Spleen (tissue), 11 donors: ENCODE data around the gene ASB3. TPM values are rescaled to one million over a fixed set of nuclear protein-coding genes. Genes with fewer than 3 reads are reported as not detected.

ENCODE experiments used
- DNase-seq: peaks from one replicate; pipeline ENCODE4 v3.0.0-alpha.2; 2020
- H3K27ac ChIP-seq, 8 donors: fragments of 200-600 bp; sonication (generic) in 7 of 8; 1 replicate in 4 of 8; 2 replicates in 4 of 8; pipeline versions ENCODE4 v1.5.0 to v1.8.0; 2016 to 2021; ENCODE audit warnings: inconsistent platforms in 4 of 8, mild to moderate bottlenecking in 4 of 8, moderate library complexity in 1 of 8
- H3K27me3 ChIP-seq, 7 donors: fragments of 200-600 bp; sonication (generic) in 6 of 7; replicated peaks in 1 of 7; 1 replicate in 4 of 7; 2 replicates in 3 of 7; pipeline versions ENCODE4 v1.5.0 to v1.8.0; 2016 to 2021; ENCODE audit warnings: inconsistent platforms in 3 of 7, mild to moderate bottlenecking in 1 of 7
- H3K36me3 ChIP-seq, 6 donors: fragments of 200-600 bp; sonication (generic) in 5 of 6; 1 replicate in 4 of 6; 2 replicates in 2 of 6; pipeline versions ENCODE4 v1.5.0 to v1.8.0; 2016 to 2021; ENCODE audit warnings: inconsistent platforms in 2 of 6
- H3K4me1 ChIP-seq, 6 donors: fragments of 200-600 bp; sonication (generic) in 5 of 6; 1 replicate in 3 of 6; 2 replicates in 3 of 6; pipeline versions ENCODE4 v1.5.0 to v1.8.0; 2016 to 2021; ENCODE audit warnings: inconsistent platforms in 3 of 6
- H3K4me3 ChIP-seq, 8 donors: fragments of 200-600 bp; sonication (generic) in 7 of 8; 1 replicate in 4 of 8; 2 replicates in 4 of 8; pipeline versions ENCODE4 v1.5.0 to v1.8.0; 2016 to 2021; ENCODE audit warnings: inconsistent platforms in 4 of 8, mild to moderate bottlenecking in 4 of 8, moderate library complexity in 2 of 8
- H3K9me3 ChIP-seq, 8 donors: fragments of 200-600 bp; sonication (generic) in 7 of 8; 1 replicate in 4 of 8; 2 replicates in 4 of 8; pipeline versions ENCODE4 v1.5.0 to v1.8.0; 2016 to 2021; ENCODE audit warnings: inconsistent platforms in 4 of 8
- CTCF ChIP-seq, 11 experiments: fragments of 200-600 bp in 7 of 11; fragments of 450-650 bp in 4 of 11; sonication (generic) in 4 of 11; IDR thresholded peaks in 8 of 11; conservative IDR thresholded peaks in 3 of 11; 1 replicate in 7 of 11; 2 replicates in 4 of 11; pipeline versions ENCODE4 v1.4.0 to v1.8.0; 2016 to 2021; ENCODE audit warnings: antibody characterized with exemption in 11 of 11, inconsistent platforms in 4 of 11, mild to moderate bottlenecking in 1 of 11
- POLR2A ChIP-seq, 3 donors: fragments of 450-650 bp; IDR thresholded peaks; one replicate each; pipeline ENCODE4 v1.5.1; 2017; ENCODE audit warnings: antibody characterized with exemption in 3 of 3, mild to moderate bottlenecking in 1 of 3
- POLR2AphosphoS5 ChIP-seq, 3 donors: sonication (generic); formaldehyde crosslinking; IDR thresholded peaks; one replicate each; pipeline ENCODE4 v1.5.1; 2017; ENCODE audit warnings: antibody characterized with exemption in 3 of 3
- WGBS, 5 donors: extraction: QIAGEN DNeasy Blood & Tissue Kit in 3 of 5; methylation state at CpG; one replicate each; pipeline versions ENCODE4 v1.1.5 to v1.1.7; 2013 to 2018; 5-methylcytosine and 5-hydroxymethylcytosine counted together
- intact Hi-C: fragments of 100-400 bp; cut with DNase I; formaldehyde crosslinking; loops from one replicate; pipeline ENCODE4 v1.15.0; 2023; ENCODE audit warnings: low total_unique reads
- polyA plus RNA-seq, 3 donors: library from polyadenylated mRNA; stranded (reverse); fragments of 200-250 nt; gene quantifications; one replicate each; pipeline ENCODE4 v1.2.1, GENCODE V29; 2013
- total RNA-seq, 7 donors: library from RNA; depleted of rRNA in 3 of 7; stranded (reverse); fragments of >200 nt in 3 of 7; fragmentation: NEBNext Ultra II Directional in 4 of 7; extraction: Animal tissue kit (Norgen Biotek cat#: 25700) in 4 of 7; gene quantifications; one replicate each; pipeline versions ENCODE4 v1.1.0 to v1.2.1, GENCODE V29; 2016 to 2021
- donor health status: healthy with polysubstance abuse.
- donor health status: DM: no; HTN: no; CAD: no; lungs with moderate emphysema.
- donor health status: DM: no; HTN: no; CAD: no.
- donor health status: Bipolar disorder and iron deficiency.
- donor health status: healthy.
- donor health status: DM: no; HTN: no; CAD: no.
- donor health status: DM: yes; HTN: yes; CAD: no.

ASB3 gene
- total and polyA plus RNA-seq, 10 donors: 7.7 to 28.1 (median 20.5) TPM

- Histone ChIP-seq H3K27ac (peak overlapping the region in 1 of 8 donors; percentile 37), H3K9me3 (no peaks in the 10 kb centered on the region), H3K27me3 (no peaks in the 10 kb centered on the region), H3K36me3 (peaks cover 0 to 56% (median 16%) of the 10 kb centered on the region in 6 donors), H3K4me3 (no peak overlapping the region), H3K4me1 (no peaks in the 10 kb centered on the region)
- 64 to 73% (median 70%) methylated on average over 1 of the region's 1 CpG for WGBS, 5 donors
- TF ChIP-seq POLR2AphosphoS5 (IDR thresholded peaks at IDR 0.05) (no peak), CTCF (IDR thresholded peaks at IDR 0.05 in 8 of 11, conservative IDR thresholded peaks at IDR 0.05 in 3 of 11) (no peak), POLR2A (IDR thresholded peaks at IDR 0.05) (no peak)
- DNase-seq: no peak
- intact Hi-C loops: no loop called here
Measured at GRCh38 chr2:53751728-53752127, 35.0 kb downstream of the ASB3 start.

- TF ChIP-seq POLR2A (IDR thresholded peaks at IDR 0.05) (no peak), POLR2AphosphoS5 (IDR thresholded peaks at IDR 0.05) (no peak), CTCF (IDR thresholded peaks at IDR 0.05 in 8 of 11, conservative IDR thresholded peaks at IDR 0.05 in 3 of 11) (no peak)
- peaks cover 0 to 55% (median 12%) of the 10 kb centered on the region in 6 donors for H3K36me3 ChIP-seq
- WGBS, 5 donors: 75 to 87% (median 84%) methylated on average over 4 of the region's 4 CpGs
- DNase-seq: no peak
- peak overlapping the region in 2 of 8 donors; percentile 10 to 37 for H3K27ac ChIP-seq
- H3K4me1 ChIP-seq: no peaks in the 10 kb centered on the region
- intact Hi-C loops: no loop called here
- H3K9me3 ChIP-seq: no peaks in the 10 kb centered on the region
- no peaks in the 10 kb centered on the region for H3K27me3 ChIP-seq
- no peak overlapping the region for H3K4me3 ChIP-seq
Measured at GRCh38 chr2:53750041-53750768, 36.5 kb downstream of the ASB3 start.

DNA sequence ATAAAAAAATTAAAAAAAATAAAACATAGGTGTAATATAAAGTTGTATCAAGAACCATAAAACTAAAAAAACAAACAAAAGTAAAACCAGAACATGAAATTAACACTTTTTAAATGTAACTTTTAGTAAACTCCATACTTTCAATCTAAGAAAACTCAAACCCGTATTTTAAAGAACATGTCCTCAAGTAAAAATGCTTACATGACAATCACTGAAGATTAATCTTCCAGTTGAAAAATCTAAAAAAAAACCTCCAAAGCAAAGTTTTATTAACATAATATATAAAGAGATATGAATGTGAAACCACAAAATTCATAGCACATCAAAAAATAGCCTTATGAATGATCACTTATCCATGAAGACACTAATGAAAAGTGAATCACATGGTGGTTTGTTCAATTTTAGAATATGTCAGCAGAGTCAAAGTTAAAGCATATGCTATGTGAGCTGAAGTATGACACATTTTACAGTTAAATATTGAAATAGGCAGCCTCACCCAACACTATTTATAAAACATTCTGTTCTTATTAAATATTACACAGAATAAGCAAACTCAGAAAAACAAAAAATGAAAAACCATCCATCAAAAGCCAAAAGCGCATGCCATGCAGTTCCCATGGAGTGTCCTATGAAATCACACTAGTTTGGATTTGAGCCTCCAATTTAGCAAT lies 42.2 kb downstream of the ASB3 start:
- H3K27ac ChIP-seq: peak overlapping the region in 1 of 8 donors; percentile 36
- H3K4me1 ChIP-seq: peaks cover 0 to 14% (median 0%) of the 10 kb centered on the region in 6 donors
- no peak for DNase-seq
- WGBS, 5 donors: 81 to 90% (median 85%) methylated on average over 2 of the region's 2 CpGs
- no peaks in the 10 kb centered on the region for H3K27me3 ChIP-seq
- intact Hi-C loops: no loop called here
- H3K36me3 ChIP-seq: peaks cover 0 to 50% (median 12%) of the 10 kb centered on the region in 6 donors
- TF ChIP-seq POLR2AphosphoS5 (IDR thresholded peaks at IDR 0.05): no peak
- no peak for TF ChIP-seq POLR2A (IDR thresholded peaks at IDR 0.05)
- no peak for TF ChIP-seq CTCF (IDR thresholded peaks at IDR 0.05 in 8 of 11, conservative IDR thresholded peaks at IDR 0.05 in 3 of 11)
- H3K9me3 ChIP-seq: no peaks in the 10 kb centered on the region
- no peak overlapping the region for H3K4me3 ChIP-seq

- no peak for TF ChIP-seq POLR2A (IDR thresholded peaks at IDR 0.05)
- Histone ChIP-seq H3K36me3 (peaks cover 0 to 26% (median 0%) of the 10 kb centered on the region in 6 donors), H3K27ac (no peak overlapping the region), H3K4me1 (peaks cover 0 to 24% (median 0%) of the 10 kb centered on the region in 6 donors), H3K27me3 (no peaks in the 10 kb centered on the region), H3K4me3 (no peak overlapping the region), H3K9me3 (no peaks in the 10 kb centered on the region)
- intact Hi-C loops: no loop called here
- DNase-seq: no peak
Measured at GRCh38 chr2:53740170-53740569, 46.6 kb downstream of the ASB3 start.
